GM12878 (cell line): ENCODE measurements around the gene HS6ST1.

Source experiments
- CEBPB ChIP-seq, 2 experiments: fragments of 150-350 bp in 1 of 2; IDR thresholded peaks; 2 replicates each; pipeline ENCODE4 v1.6.1; 2012 to 2014; ENCODE audit warnings: low read depth in 2 of 2, low read length in 2 of 2, borderline replicate concordance in 1 of 2, inconsistent platforms in 1 of 2
- CTCF ChIP-seq, 3 experiments: IDR thresholded peaks in 2 of 3; conservative IDR thresholded peaks in 1 of 3; 2 replicates each; pipeline ENCODE4 v1.5.1; 2011; ENCODE audit warnings: low read depth in 3 of 3, low read length in 3 of 3, mild to moderate bottlenecking in 3 of 3, control low read depth in 2 of 3, moderate library complexity in 2 of 3, inconsistent platforms in 1 of 3, mixed read lengths in 1 of 3; ENCODE audit not compliant: control insufficient read depth in 2 of 3, insufficient read depth in 1 of 3; ENCODE audit errors: extremely low read depth in 1 of 3
- POLR2A ChIP-seq: IDR thresholded peaks from 2 replicates; pipeline ENCODE4 v1.6.1; 2011; ENCODE audit warnings: low read depth, mild to moderate bottlenecking, low read length
- RAD51 ChIP-seq: fragments of 450-650 bp; IDR thresholded peaks from 2 replicates; pipeline ENCODE4 v1.6.1; 2016; ENCODE audit warnings: moderate library complexity, mild to moderate bottlenecking, inconsistent platforms
- ZNF622 ChIP-seq: fragments of 450-650 bp; IDR thresholded peaks from 2 replicates; pipeline ENCODE4 v1.6.1; 2017; ENCODE audit warnings: mild to moderate bottlenecking, inconsistent platforms
- TF ChIP-seq, protein P1 (sequence below): fragments of 450-650 bp; formaldehyde crosslinking; IDR thresholded peaks from 2 replicates; pipeline ENCODE4 v1.5.0; 2022; ENCODE audit warnings: mild to moderate bottlenecking, missing genetic modification characterization

GRCh38 chr2:128342550-128342949 lies 23.9 kb upstream of the HS6ST1 start:
- TF ChIP-seq RAD51: no peak
- no peak for TF ChIP-seq ZNF622
- TF ChIP-seq CTCF (IDR thresholded peaks at IDR 0.05 in 2 of 3, conservative IDR thresholded peaks at IDR 0.05 in 1 of 3; ENCODE audit: control insufficient read depth in 2 of 3, extremely low read depth in 1 of 3, insufficient read depth in 1 of 3, low read depth in 3 of 3, low read length in 3 of 3): no peak
- TF ChIP-seq CEBPB (IDR thresholded peaks at IDR 0.05; ENCODE audit: borderline replicate concordance in 1 of 2, low read depth in 2 of 2, low read length in 2 of 2): no peak
- TF ChIP-seq POLR2A: no peak
- TF ChIP-seq, protein P1, sequence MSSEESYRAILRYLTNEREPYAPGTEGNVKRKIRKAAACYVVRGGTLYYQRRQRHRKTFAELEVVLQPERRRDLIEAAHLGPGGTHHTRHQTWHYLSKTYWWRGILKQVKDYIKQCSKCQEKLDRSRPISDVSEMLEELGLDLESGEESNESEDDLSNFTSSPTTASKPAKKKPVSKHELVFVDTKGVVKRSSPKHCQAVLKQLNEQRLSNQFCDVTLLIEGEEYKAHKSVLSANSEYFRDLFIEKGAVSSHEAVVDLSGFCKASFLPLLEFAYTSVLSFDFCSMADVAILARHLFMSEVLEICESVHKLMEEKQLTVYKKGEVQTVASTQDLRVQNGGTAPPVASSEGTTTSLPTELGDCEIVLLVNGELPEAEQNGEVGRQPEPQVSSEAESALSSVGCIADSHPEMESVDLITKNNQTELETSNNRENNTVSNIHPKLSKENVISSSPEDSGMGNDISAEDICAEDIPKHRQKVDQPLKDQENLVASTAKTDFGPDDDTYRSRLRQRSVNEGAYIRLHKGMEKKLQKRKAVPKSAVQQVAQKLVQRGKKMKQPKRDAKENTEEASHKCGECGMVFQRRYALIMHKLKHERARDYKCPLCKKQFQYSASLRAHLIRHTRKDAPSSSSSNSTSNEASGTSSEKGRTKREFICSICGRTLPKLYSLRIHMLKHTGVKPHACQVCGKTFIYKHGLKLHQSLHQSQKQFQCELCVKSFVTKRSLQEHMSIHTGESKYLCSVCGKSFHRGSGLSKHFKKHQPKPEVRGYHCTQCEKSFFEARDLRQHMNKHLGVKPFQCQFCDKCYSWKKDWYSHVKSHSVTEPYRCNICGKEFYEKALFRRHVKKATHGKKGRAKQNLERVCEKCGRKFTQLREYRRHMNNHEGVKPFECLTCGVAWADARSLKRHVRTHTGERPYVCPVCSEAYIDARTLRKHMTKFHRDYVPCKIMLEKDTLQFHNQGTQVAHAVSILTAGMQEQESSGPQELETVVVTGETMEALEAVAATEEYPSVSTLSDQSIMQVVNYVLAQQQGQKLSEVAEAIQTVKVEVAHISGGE (CRISPR knock-in tag): no peak
